Muscle of arm (tissue), 14 donors: Measurements from ENCODE around the gene PDCD5. TPM values are rescaled to one million over a fixed set of nuclear protein-coding genes. Genes with fewer than 3 reads are reported as not detected.
"Not testable (repeated sequence)": the region's sequence is repeated elsewhere in the genome, so short reads cannot be mapped to it uniquely, and the experiment has no call there.

ENCODE experiments used
- DNase-seq: peaks from one replicate; pipeline ENCODE4 v3.0.0-alpha.2; 2013
- long read RNA-seq, 11 donors: transcript quantifications; one replicate each; lab custom pipeline, GENCODE V29; 2026
- polyA plus RNA-seq, 12 donors: library from polyadenylated mRNA; unstranded; fragments of 120-200 nt; gene quantifications; one replicate each; pipeline ENCODE4 v1.2.1, GENCODE V29; 2013; ENCODE audit not compliant: insufficient read length in 12 of 12

The PDCD5 gene
- 100 to 1,000 TPM in 11 of 12 donors, not detected in 1; 117 to 147 (median 126) TPM for polyA plus RNA-seq
- long read RNA-seq, donor 1, transcript PDCD5-207 (6 exons, 699 nt) = major isoform, 76 of 115 reads
- long read RNA-seq, donor 1, transcript PDCD5-204 (6 exons, 601 nt) = minor isoform, 15 of 115 reads
- long read RNA-seq, donor 1, partial matches to known transcripts = 17 of 115 reads
- long read RNA-seq, donor 1, other reads (novel, unspliced or antisense) = 0 of 115 reads
- long read RNA-seq, donor 2, transcript PDCD5-204 (6 exons, 601 nt) = minor isoform, 14 of 138 reads
- long read RNA-seq, donor 2, transcript PDCD5-207 (6 exons, 699 nt) = major isoform, 73 of 138 reads
- long read RNA-seq, donor 2, partial matches to known transcripts = 43 of 138 reads
- long read RNA-seq, donor 2, other reads (novel, unspliced or antisense) = 0 of 138 reads
- long read RNA-seq, donor 3, transcript PDCD5-207 (6 exons, 699 nt) = major isoform, 38 of 53 reads
- long read RNA-seq, donor 3, partial matches to known transcripts = 9 of 53 reads
- long read RNA-seq, donor 3, other reads (novel, unspliced or antisense) = 0 of 53 reads
- long read RNA-seq, donor 4, transcript PDCD5-207 (6 exons, 699 nt) = major isoform, 34 of 48 reads
- long read RNA-seq, donor 4, partial matches to known transcripts = 12 of 48 reads
- long read RNA-seq, donor 4, other reads (novel, unspliced or antisense) = 0 of 48 reads
- long read RNA-seq, donor 5, transcript PDCD5-207 (6 exons, 699 nt) = major isoform, 81 of 95 reads
- long read RNA-seq, donor 5, transcript PDCD5-204 (6 exons, 601 nt) = minor isoform, 6 of 95 reads
- long read RNA-seq, donor 5, partial matches to known transcripts = 0 of 95 reads
- long read RNA-seq, donor 5, other reads (novel, unspliced or antisense) = 0 of 95 reads
- long read RNA-seq, donor 6, transcript PDCD5-207 (6 exons, 699 nt) = major isoform, 34 of 36 reads
- long read RNA-seq, donor 6, partial matches to known transcripts = 0 of 36 reads
- long read RNA-seq, donor 6, other reads (novel, unspliced or antisense) = 0 of 36 reads
- long read RNA-seq, donor 7, transcript PDCD5-207 (6 exons, 699 nt) = major isoform, 37 of 51 reads
- long read RNA-seq, donor 7, transcript PDCD5-204 (6 exons, 601 nt) = minor isoform, 6 of 51 reads
- long read RNA-seq, donor 7, partial matches to known transcripts = 6 of 51 reads
- long read RNA-seq, donor 7, other reads (novel, unspliced or antisense) = 0 of 51 reads
- long read RNA-seq, donor 8, transcript PDCD5-204 (6 exons, 601 nt) = minor isoform, 12 of 108 reads
- long read RNA-seq, donor 8, transcript PDCD5-207 (6 exons, 699 nt) = major isoform, 85 of 108 reads
- long read RNA-seq, donor 8, partial matches to known transcripts = 5 of 108 reads
- long read RNA-seq, donor 8, other reads (novel, unspliced or antisense) = 0 of 108 reads
- long read RNA-seq, donor 9, transcript PDCD5-204 (6 exons, 601 nt) = minor isoform, 5 of 52 reads
- long read RNA-seq, donor 9, transcript PDCD5-207 (6 exons, 699 nt) = major isoform, 38 of 52 reads
- long read RNA-seq, donor 9, partial matches to known transcripts = 5 of 52 reads
- long read RNA-seq, donor 9, other reads (novel, unspliced or antisense) = 0 of 52 reads
- long read RNA-seq, donor 10, transcript PDCD5-204 (6 exons, 601 nt) = minor isoform, 5 of 77 reads
- long read RNA-seq, donor 10, transcript PDCD5-207 (6 exons, 699 nt) = major isoform, 62 of 77 reads
- long read RNA-seq, donor 10, partial matches to known transcripts = 6 of 77 reads
- long read RNA-seq, donor 10, other reads (novel, unspliced or antisense) = 0 of 77 reads
- long read RNA-seq, donor 11, transcript PDCD5-207 (6 exons, 699 nt) = major isoform, 98 of 121 reads
- long read RNA-seq, donor 11, partial matches to known transcripts = 15 of 121 reads
- long read RNA-seq, donor 11, other reads (novel, unspliced or antisense) = 0 of 121 reads

GRCh38 chr19:32580901-32581704, at the start of gene PDCD5:
TSS of gene PDCD5 (plus strand) at chr19:32581190. CDS start at chr19:32581262, 72 bp downstream.
- peak; percentile 94 for DNase-seq

- DNase-seq = no peak
These were observed 48.8 kb upstream of the PDCD5 start for GRCh38 chr19:32532233-32532632.

GRCh38 chr19:32537580-32537979, 43.4 kb upstream of the PDCD5 start:
- DNase-seq = no peak

GRCh38 chr19:32539240-32539916, 41.6 kb upstream of the PDCD5 start:
- DNase-seq = no peak

- no peak for DNase-seq
These were observed 40.4 kb upstream of the PDCD5 start for GRCh38 chr19:32540621-32541020.

- DNase-seq = not testable (repeated sequence)
These were observed 39.6 kb upstream of the PDCD5 start for GRCh38 chr19:32541376-32541775.

GRCh38 chr19:32542477-32543108, 38.4 kb upstream of the PDCD5 start:
- DNase-seq = no peak

- no peak for DNase-seq
These were observed 37.7 kb upstream of the PDCD5 start for GRCh38 chr19:32543115-32543900.

- no peak for DNase-seq
These were observed 36.1 kb upstream of the PDCD5 start for GRCh38 chr19:32544917-32545316.

- no peak for DNase-seq
These were observed 30.3 kb upstream of the PDCD5 start for GRCh38 chr19:32550666-32551065.

- no peak for DNase-seq
These were observed 25.2 kb upstream of the PDCD5 start for GRCh38 chr19:32555786-32556185.

GRCh38 chr19:32558607-32559228, 22.3 kb upstream of the PDCD5 start:
- DNase-seq = no peak

- DNase-seq = no peak
These were observed 17.2 kb upstream of the PDCD5 start for GRCh38 chr19:32563761-32564160.

- no peak for DNase-seq
These were observed 14.7 kb upstream of the PDCD5 start for GRCh38 chr19:32566246-32566830.

- no peak for DNase-seq
These were observed 13.5 kb upstream of the PDCD5 start for GRCh38 chr19:32567486-32567885.

- DNase-seq = peak; percentile 43
These were observed 10.8 kb upstream of the PDCD5 start for GRCh38 chr19:32570081-32570785.
